Measurements from ENCODE around the gene IL34. TPM values are rescaled to one million over a fixed set of nuclear protein-coding genes. Genes with fewer than 3 reads are reported as not detected.

Gene IL34
- total and polyA plus RNA-seq, 2 of the 8 experiments (the other 6 are each of a cell fraction or from before 2014, with no cell fraction given): 4.6 to 5.6 TPM

DNA sequence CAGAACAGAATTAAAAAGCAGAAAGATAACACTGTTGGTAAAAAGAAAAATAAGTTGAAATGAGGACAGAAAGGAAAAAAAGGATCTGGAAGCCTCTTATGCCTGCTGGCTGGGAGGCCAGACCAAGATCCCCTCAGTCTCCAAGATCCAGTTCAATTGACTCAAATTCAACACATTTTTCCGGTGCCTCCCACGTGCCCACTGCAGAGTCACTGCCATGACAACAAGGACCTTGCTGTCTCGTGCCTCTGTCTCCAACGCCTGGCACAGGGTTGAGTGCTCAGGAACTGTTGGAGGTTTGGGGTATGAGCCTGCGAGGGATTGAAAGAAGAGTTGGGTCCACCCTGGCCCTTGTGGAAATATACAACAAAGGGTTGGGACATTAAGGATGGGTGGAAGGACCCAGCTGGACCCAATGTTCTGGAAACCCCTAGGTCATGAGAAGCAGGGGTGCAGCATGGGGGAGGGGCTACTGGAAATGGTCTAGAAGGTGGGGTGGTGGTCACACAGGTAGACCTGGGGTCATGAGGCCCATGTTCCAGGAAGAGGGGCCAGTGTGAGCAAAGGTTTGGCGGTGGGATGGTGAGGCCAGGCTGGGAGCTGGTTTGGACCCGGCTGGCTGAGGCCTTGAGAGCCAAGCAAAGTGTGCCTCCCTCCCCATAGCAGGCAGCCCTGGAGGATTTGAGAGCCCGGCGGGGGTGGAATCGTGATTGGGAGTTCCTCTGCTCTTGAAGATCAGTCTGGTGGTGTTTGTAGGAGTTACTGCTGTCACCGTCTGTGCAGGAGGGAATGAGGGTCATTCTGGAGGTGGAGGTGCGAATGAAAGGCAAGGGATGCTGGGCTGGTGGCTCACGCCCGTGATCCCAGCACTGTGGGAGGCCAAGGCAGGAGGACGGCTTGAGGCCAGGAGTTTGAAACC is 1.3 kb downstream of the IL34 start:
- H3K27ac ChIP-seq (ENCODE audit: low read depth, low read length): no peak overlapping the region; the same call in 1 of the 2 replicates

More for the DNA sequence above, 1.3 kb downstream of the IL34 start:
- H3K18ac ChIP-seq (ENCODE audit: extremely low read depth, low read length): no peak overlapping the region
- no peak overlapping the region; the same call in 1 of the 2 replicates for H4K8ac ChIP-seq (ENCODE audit: extremely low read depth, insufficient read depth, low read length)
- no peaks in the 10 kb centered on the region for H3K79me2 ChIP-seq (ENCODE audit: control insufficient read depth in 1 of 2, insufficient read depth in 2 of 2, low read length in 2 of 2)
- DNase-seq (ENCODE audit: low read depth in 1 of 2, low spot score in 2 of 2) (no peak), FAIRE-seq (no peak)
- H2AFZ ChIP-seq (ENCODE audit: low read length): no peak overlapping the region
- ChIA-PET CTCF (ENCODE audit: partially characterized antibody) (interaction anchor here (1.7 kb wide), 1 partner anchor 38 kb away, joined by 5 read pairs; no protein-coding TSS in a partner anchor), POLR2A (ENCODE audit: partially characterized antibody) (interaction anchor here (1.3 to 1.9 kb wide), 3 partner anchors 10 to 36 kb away, joined by 3 to 7 read pairs (median 4); no protein-coding TSS in a partner anchor)
- H3K56ac ChIP-seq (replicated peaks; ENCODE audit: insufficient read length, low read depth, low read length): no peak overlapping the region
- TF ChIP-seq PHF8 (conservative IDR thresholded peaks at IDR 0.05; ENCODE audit: low read depth, low read length) (no peak), RNF2 (IDR thresholded peaks at IDR 0.05; ENCODE audit: borderline replicate concordance, low read depth, low read length, missing control alignments, poor library complexity, severe bottlenecking) (no peak), TAF7 (optimal IDR thresholded peaks at IDR 0.05; ENCODE audit: borderline replicate concordance, low read depth, low read length) (no peak)
- H2BK12ac ChIP-seq (ENCODE audit: low read depth, low read length): peak overlapping the region; percentile 29; the same call in 1 of the 2 replicates
- H3K4me3 ChIP-seq (ENCODE audit: extremely low read depth in 1 of 4, insufficient read depth in 2 of 4, low read depth in 3 of 4, low read length in 4 of 4): no peak overlapping the region
- no peaks in the 10 kb centered on the region; a peak in 1 of 4 replicates for H3K9me3 ChIP-seq (ENCODE audit: insufficient read depth in 2 of 2, low read depth in 1 of 2, low read length in 1 of 2)
- H3K4ac ChIP-seq (replicated peaks; ENCODE audit: insufficient read length, low read depth, low read length): no peak overlapping the region
- H4K5ac ChIP-seq (ENCODE audit: insufficient read length, low read depth, low read length): no peak overlapping the region
- no peaks in the 10 kb centered on the region for H3K36me3 ChIP-seq (ENCODE audit: control insufficient read depth in 2 of 4, insufficient read depth in 4 of 4, low read length in 3 of 4)
- no peaks in the 10 kb centered on the region for H3K27me3 ChIP-seq (replicated peaks in 1 of 4; ENCODE audit: control insufficient read depth in 3 of 4, extremely low read depth in 1 of 4, insufficient read depth in 3 of 4, low read length in 3 of 4)
- no peaks in the 10 kb centered on the region for H4K20me1 ChIP-seq (replicated peaks in 1 of 2; ENCODE audit: control insufficient read depth in 1 of 2, insufficient read depth in 2 of 2, low read length in 2 of 2)
- H3K4me1 ChIP-seq (replicated peaks in 1 of 4; ENCODE audit: control insufficient read depth in 3 of 4, insufficient read depth in 4 of 4, low read length in 3 of 4): peaks cover 0 to 3% (median 0%) of the 10 kb centered on the region in 4 experiments; a peak in 1 of 7 replicates
- no peak overlapping the region for H2AK5ac ChIP-seq (ENCODE audit: low read depth, low read length)
- no peak overlapping the region for H2BK5ac ChIP-seq (ENCODE audit: low read depth, low read length)
- H3K4me2 ChIP-seq (ENCODE audit: insufficient read depth in 1 of 2, low read depth in 2 of 2, low read length in 2 of 2): no peak overlapping the region
- WGBS, 2 experiments (ENCODE audit: extremely low coverage in 1 of 2, insufficient coverage in 1 of 2, insufficient read length in 1 of 2, insufficient replicate concordance in 2 of 2, low coverage in 1 of 2, low lambda C conversion rate in 2 of 2, missing lambda C conversion rate in 1 of 2): 85% methylated on average over 15 of the region's 15 CpGs; no CpG with 5 or more reads in 1 of the 2 experiments
- no peak overlapping the region for H3K23ac ChIP-seq (ENCODE audit: insufficient read length)
- no peaks in the 10 kb centered on the region for H3K79me1 ChIP-seq (ENCODE audit: low read depth, low read length)
- H3K23me2 ChIP-seq (ENCODE audit: low read depth, low read length): no peaks in the 10 kb centered on the region; the same call in 1 of the 2 replicates
- no peak overlapping the region for H3K9ac ChIP-seq (replicated peaks in 1 of 4; ENCODE audit: extremely low read depth in 1 of 4, low read depth in 3 of 4, low read length in 3 of 4)
- H2BK120ac ChIP-seq (replicated peaks; ENCODE audit: low read depth, low read length): no peak overlapping the region
- H2BK15ac ChIP-seq (ENCODE audit: low read length): no peak overlapping the region
- no peak overlapping the region for H3K14ac ChIP-seq (ENCODE audit: insufficient read length)
- no peak overlapping the region for H2BK20ac ChIP-seq (ENCODE audit: low read length)
- peak overlapping the region; percentile 49 for H4K91ac ChIP-seq (replicated peaks; ENCODE audit: insufficient read length, low read length)

Data from H1 (cell line).